Small intestine (tissue), 16 donors: Measurements from ENCODE around the gene C1RL. TPM values are rescaled to one million over a fixed set of nuclear protein-coding genes. Genes with fewer than 3 reads are reported as not detected.
A peak's percentile ranks its signal among the peaks of the same experiment; 100 is the strongest.

Experiments used
- DNase-seq, 2 donors: peaks; one replicate each; pipeline versions ENCODE4 v3.0.0 to v3.0.0-alpha.2; 2013
- FAIRE-seq: peaks from 2 replicates; lab custom pipeline; 2012; peaks lifted over from hg19 to GRCh38; lab: Jason Lieb, UNC
- H3K27ac ChIP-seq, 3 donors: one replicate each; pipeline ENCODE4 v1.5.1; 2013; ENCODE audit warnings: low read length in 2 of 3, mild to moderate bottlenecking in 2 of 3, control low read depth in 1 of 3, inconsistent platforms in 1 of 3, low read depth in 1 of 3, moderate library complexity in 1 of 3
- H3K27me3 ChIP-seq, 3 donors: one replicate each; pipeline ENCODE4 v1.6.1; 2013; ENCODE audit warnings: low read length in 3 of 3, inconsistent platforms in 1 of 3; ENCODE audit not compliant: control insufficient read depth in 3 of 3, insufficient read depth in 3 of 3
- H3K36me3 ChIP-seq, 3 donors: one replicate each; pipeline ENCODE4 v1.6.1; 2013; ENCODE audit warnings: low read length in 3 of 3, inconsistent platforms in 1 of 3, low read depth in 1 of 3, mild to moderate bottlenecking in 1 of 3, moderate library complexity in 1 of 3; ENCODE audit not compliant: control insufficient read depth in 3 of 3, insufficient read depth in 2 of 3
- H3K4me1 ChIP-seq, 3 donors: one replicate each; pipeline ENCODE4 v1.6.1; 2013; ENCODE audit warnings: low read length in 2 of 3, inconsistent platforms in 1 of 3, low read depth in 1 of 3, mild to moderate bottlenecking in 1 of 3, moderate library complexity in 1 of 3; ENCODE audit not compliant: control insufficient read depth in 3 of 3, insufficient read depth in 2 of 3
- H3K4me3 ChIP-seq, 3 donors: one replicate each; pipeline ENCODE4 v1.5.1; 2013; ENCODE audit warnings: low read length in 3 of 3, control low read depth in 1 of 3, inconsistent platforms in 1 of 3, low read depth in 1 of 3, mild to moderate bottlenecking in 1 of 3, moderate library complexity in 1 of 3
- H3K9me3 ChIP-seq, 2 donors: one replicate each; pipeline ENCODE4 v1.6.1; 2013; ENCODE audit warnings: low read depth in 1 of 2, low read length in 1 of 2; ENCODE audit not compliant: control insufficient read depth in 2 of 2, insufficient read depth in 1 of 2
- WGBS, 3 donors: extraction: QIAGEN DNeasy Blood & Tissue Kit; methylation state at CpG; one replicate each; pipeline ENCODE4 v1.1.7; 2013; 5-methylcytosine and 5-hydroxymethylcytosine counted together
- long read RNA-seq, 10 donors: transcript quantifications; one replicate each; lab custom pipeline, GENCODE V29; 2026
- polyA plus RNA-seq, 4 donors: library from polyadenylated mRNA; stranded (reverse) in 3 of 4; unstranded in 1 of 4; fragments of 200-250 nt in 3 of 4; fragments of 120-200 nt in 1 of 4; gene quantifications; one replicate each; pipeline versions ENCODE4 v1.2.1 to v1.2.3, GENCODE V29; 2013
- donor health status: healthy with polysubstance abuse.
- donor health status: control.
- donor health status: control.
- donor health status: Bipolar disorder and iron deficiency.
- donor health status: healthy.

Gene C1RL
- polyA plus RNA-seq = 10 to 100 TPM in 3 of 4 donors, 1 to 10 TPM in 1; 10.0 to 77.1 (median 22.1) TPM
- long read RNA-seq, donor 1, transcript C1RL-201 (6 exons, 3,394 nt) = major isoform, 11 of 31 reads
- long read RNA-seq, donor 1, partial matches to known transcripts = 6 of 31 reads
- long read RNA-seq, donor 1, other reads (novel, unspliced or antisense) = 5 of 31 reads
- long read RNA-seq, donor 2, partial matches to known transcripts = 5 of 9 reads
- long read RNA-seq, donor 2, other reads (novel, unspliced or antisense) = 0 of 9 reads
- long read RNA-seq, donor 3, transcript C1RL-201 (6 exons, 3,394 nt) = major isoform, 5 of 10 reads
- long read RNA-seq, donor 3, partial matches to known transcripts = 0 of 10 reads
- long read RNA-seq, donor 3, other reads (novel, unspliced or antisense) = 0 of 10 reads
- long read RNA-seq, donor 4 = 0 reads
- long read RNA-seq, donor 5, partial matches to known transcripts = 0 of 1 reads
- long read RNA-seq, donor 5, other reads (novel, unspliced or antisense) = 0 of 1 reads
- long read RNA-seq, donor 6, partial matches to known transcripts = 0 of 11 reads
- long read RNA-seq, donor 6, other reads (novel, unspliced or antisense) = 0 of 11 reads
- long read RNA-seq, donor 7 = 0 reads
- long read RNA-seq, donor 8, partial matches to known transcripts = 0 of 2 reads
- long read RNA-seq, donor 8, other reads (novel, unspliced or antisense) = 0 of 2 reads
- long read RNA-seq, donor 9, partial matches to known transcripts = 0 of 1 reads
- long read RNA-seq, donor 9, other reads (novel, unspliced or antisense) = 0 of 1 reads
- long read RNA-seq, donor 10, transcript C1RL-207 (2 exons, 354 nt) = major isoform, 5 of 9 reads
- long read RNA-seq, donor 10, partial matches to known transcripts = 0 of 9 reads
- long read RNA-seq, donor 10, other reads (novel, unspliced or antisense) = 0 of 9 reads

- peaks cover 0 to 27% (median 3%) of the 10 kb centered on the region in 3 donors for H3K36me3 ChIP-seq
- DNase-seq = peak; percentile 83 to 92
- H3K4me3 ChIP-seq = peak within 1 kb of the TSS; percentile 59 to 74 (median 71)
- H3K4me1 ChIP-seq = peaks cover 0 to 12% (median 2%) of the 10 kb centered on the region in 3 donors
- H3K27me3 ChIP-seq = no peaks in the 10 kb centered on the region
- H3K27ac ChIP-seq = peak within 1 kb of the TSS; percentile 90 to 98 (median 91)
- H3K9me3 ChIP-seq = no peaks in the 10 kb centered on the region
- WGBS, 3 donors = 9 to 13% (median 11%) methylated on average over 19 to 23 of the region's 23 CpGs
- no peak for FAIRE-seq
Observed at GRCh38 chr12:7108796-7109571, at the start of gene C1RL. C1RL (minus strand) TSS chr12:7109214; CDS start chr12:7109180, 34 bp downstream.

GRCh38 chr12:7157391-7157790 lies 48.4 kb upstream of the C1RL start:
- DNase-seq = no peak
- H3K27ac ChIP-seq = no peak overlapping the region
- H3K27me3 ChIP-seq = no peaks in the 10 kb centered on the region
- WGBS, 3 donors = 91 to 96% (median 92%) methylated on average over 17 of the region's 17 CpGs
- H3K4me1 ChIP-seq = peaks cover 0 to 11% (median 0%) of the 10 kb centered on the region in 3 donors
- no peak overlapping the region for H3K4me3 ChIP-seq
- FAIRE-seq = no peak
- H3K36me3 ChIP-seq = peaks cover 0 to 61% (median 2%) of the 10 kb centered on the region in 3 donors
- no peaks in the 10 kb centered on the region for H3K9me3 ChIP-seq

GRCh38 chr12:7156259-7157197 lies 47.5 kb upstream of the C1RL start:
- Histone ChIP-seq H3K36me3 (peaks cover 0 to 64% (median 2%) of the 10 kb centered on the region in 3 donors), H3K4me1 (peaks cover 0 to 11% (median 0%) of the 10 kb centered on the region in 3 donors), H3K9me3 (no peaks in the 10 kb centered on the region), H3K27ac (no peak overlapping the region), H3K4me3 (no peak overlapping the region), H3K27me3 (no peaks in the 10 kb centered on the region)
- 80 to 85% (median 81%) methylated on average over 23 to 24 of the region's 24 CpGs for WGBS, 3 donors
- FAIRE-seq (no peak), DNase-seq (no peak)

GRCh38 chr12:7155471-7156034 lies 46.5 kb upstream of the C1RL start:
- no peak overlapping the region for H3K4me3 ChIP-seq
- DNase-seq (peak in 1 of 2 donors; percentile 52), FAIRE-seq (no peak)
- 75 to 86% (median 78%) methylated on average over 7 to 8 of the region's 8 CpGs for WGBS, 3 donors
- H3K27ac ChIP-seq = no peak overlapping the region
- no peaks in the 10 kb centered on the region for H3K27me3 ChIP-seq
- H3K4me1 ChIP-seq = peaks cover 0 to 11% (median 0%) of the 10 kb centered on the region in 3 donors
- H3K9me3 ChIP-seq = no peaks in the 10 kb centered on the region
- H3K36me3 ChIP-seq = peaks cover 0 to 72% (median 6%) of the 10 kb centered on the region in 3 donors

- H3K27ac ChIP-seq = no peak overlapping the region
- no peak for DNase-seq
- H3K9me3 ChIP-seq = no peaks in the 10 kb centered on the region
- H3K4me1 ChIP-seq = peaks cover 0 to 11% (median 0%) of the 10 kb centered on the region in 3 donors
- H3K4me3 ChIP-seq = no peak overlapping the region
- H3K27me3 ChIP-seq = no peaks in the 10 kb centered on the region
- no peak for FAIRE-seq
- WGBS, 3 donors = 85 to 89% (median 87%) methylated on average over 12 of the region's 12 CpGs
- peaks cover 0 to 77% (median 7%) of the 10 kb centered on the region in 3 donors for H3K36me3 ChIP-seq
Observed at GRCh38 chr12:7154901-7155470, 46.0 kb upstream of the C1RL start.

- FAIRE-seq (no peak), DNase-seq (no peak)
- no peak overlapping the region for H3K27ac ChIP-seq
- H3K36me3 ChIP-seq = peaks cover 0 to 82% (median 7%) of the 10 kb centered on the region in 3 donors
- no peaks in the 10 kb centered on the region for H3K27me3 ChIP-seq
- H3K9me3 ChIP-seq = no peaks in the 10 kb centered on the region
- H3K4me3 ChIP-seq = no peak overlapping the region
- 88 to 92% (median 88%) methylated on average over 6 of the region's 6 CpGs for WGBS, 3 donors
- peaks cover 0 to 11% (median 0%) of the 10 kb centered on the region in 3 donors for H3K4me1 ChIP-seq
Observed at GRCh38 chr12:7154042-7154441, 45.0 kb upstream of the C1RL start.

GRCh38 chr12:7152818-7153217 lies 43.8 kb upstream of the C1RL start:
- Histone ChIP-seq H3K4me1 (peaks cover 0 to 11% (median 0%) of the 10 kb centered on the region in 3 donors), H3K9me3 (no peaks in the 10 kb centered on the region), H3K27me3 (no peaks in the 10 kb centered on the region), H3K27ac (no peak overlapping the region), H3K4me3 (no peak overlapping the region), H3K36me3 (peaks cover 0 to 79% (median 7%) of the 10 kb centered on the region in 3 donors)
- 85 to 94% (median 89%) methylated on average over 4 of the region's 4 CpGs for WGBS, 3 donors
- FAIRE-seq (no peak), DNase-seq (no peak)
